Heart left ventricle (tissue), 16 donors: Measurements from ENCODE around the gene KRT75. TPM values are rescaled to one million over a fixed set of nuclear protein-coding genes. Genes with fewer than 3 reads are reported as not detected.

Experiments
- ATAC-seq, 4 donors: fragments of 200-7000 bp; cut with Tn5 transposase; one replicate each; pipeline ENCODE4 v1.9.1; 2020 to 2022; ENCODE audit warnings: moderate library complexity in 4 of 4, mild to moderate bottlenecking in 3 of 4, moderate number of reproducible peaks in 1 of 4
- DNase-seq, 5 donors: peaks; one replicate each; pipeline ENCODE4 v3.0.0-alpha.2; 2020
- H3K27ac ChIP-seq, 12 donors: fragments of 200-600 bp; sonication (generic) in 4 of 12; one replicate each; pipeline versions ENCODE4 v1.5.0 to v1.8.0; 2016 to 2022; ENCODE audit warnings: mild to moderate bottlenecking in 2 of 12
- H3K27me3 ChIP-seq, 9 donors: fragments of 200-600 bp; sonication (generic) in 2 of 9; one replicate each; pipeline versions ENCODE4 v1.5.1 to v1.8.0; 2016 to 2022; ENCODE audit warnings: mild to moderate bottlenecking in 3 of 9
- H3K36me3 ChIP-seq, 9 donors: fragments of 200-600 bp; sonication (generic) in 2 of 9; one replicate each; pipeline versions ENCODE4 v1.5.0 to v1.8.0; 2018 to 2022; ENCODE audit warnings: mild to moderate bottlenecking in 2 of 9
- H3K4me1 ChIP-seq, 12 donors: fragments of 200-600 bp; sonication (generic) in 4 of 12; one replicate each; pipeline versions ENCODE4 v1.5.0 to v1.8.0; 2016 to 2022; ENCODE audit warnings: mild to moderate bottlenecking in 3 of 12
- H3K4me3 ChIP-seq, 12 donors: fragments of 200-600 bp; sonication (generic) in 4 of 12; one replicate each; pipeline versions ENCODE4 v1.5.0 to v1.8.0; 2017 to 2022; ENCODE audit warnings: mild to moderate bottlenecking in 9 of 12, moderate library complexity in 4 of 12
- H3K9me3 ChIP-seq, 12 donors: fragments of 200-600 bp; sonication (generic) in 4 of 12; one replicate each; pipeline versions ENCODE4 v1.5.0 to v1.8.0; 2016 to 2022; ENCODE audit warnings: mild to moderate bottlenecking in 1 of 12
- CTCF ChIP-seq, 12 donors: fragments of 200-600 bp; sonication (generic) in 4 of 12; IDR thresholded peaks; one replicate each; pipeline versions ENCODE4 v1.5.0 to v1.8.0; 2018 to 2022; ENCODE audit warnings: antibody characterized with exemption in 12 of 12, mild to moderate bottlenecking in 5 of 12
- POLR2A ChIP-seq, 2 donors: fragments of 450-650 bp; IDR thresholded peaks; one replicate each; pipeline ENCODE4 v1.6.1; 2017; ENCODE audit warnings: antibody characterized with exemption in 2 of 2, mild to moderate bottlenecking in 2 of 2, moderate library complexity in 2 of 2
- WGBS, 4 donors: extraction: QIAGEN DNeasy Blood & Tissue Kit in 2 of 4; methylation state at CpG; one replicate each; pipeline versions ENCODE4 v1.1.5 to v1.1.7; 2013 to 2018; 5-methylcytosine and 5-hydroxymethylcytosine counted together
- intact Hi-C, 10 donors: fragments of 100-400 bp; cut with DNase I; formaldehyde crosslinking; loops; one replicate each; pipeline versions ENCODE4 v1.11.1 to v1.14.2; 2022
- polyA plus RNA-seq, 2 donors: library from polyadenylated mRNA; stranded (reverse); fragments of 200-250 nt; gene quantifications; one replicate each; pipeline ENCODE4 v1.2.3, GENCODE V29; 2013
- total RNA-seq, 9 donors: library from RNA; depleted of rRNA in 2 of 9; stranded (reverse); fragments of >200 nt in 2 of 9; fragmentation: NEBNext Ultra II Directional in 3 of 9; extraction: Animal tissue kit (Norgen Biotek cat#: 25700) in 3 of 9; gene quantifications; one replicate each; pipeline versions ENCODE4 v1.1.0 to v1.2.4, GENCODE V29; 2016 to 2023
- donor health status: ischemic (EF 13 %, LVEDD 7.1; RV severe dilation, severe dysfunction).
- donor health status: healthy with polysubstance abuse.
- donor health status: DM: no; HTN: yes; CAD: no.
- donor health status: DM: no; HTN: no; CAD: no.
- donor health status: ischemic (EF 25% LVEDD 6.9; RV normal size, moderate dysfunction).
- donor health status: ischemic (EF 25% LVEDD 5.7; RV mildly dilated, moderate dysfunction).
- donor health status: healthy.
- donor health status: DM: yes; HTN: yes; CAD: no.
- donor health status: ischemic (EF 35%, LVEDD 5.7; RV mildly dilated, moderate dysfunction).
- donor health status: nonischemic (EF 11% LVEDD 7.7; RV severe dilation, severe dysfunction).
- donor health status: DM: yes; HTN: yes; CAD: no.
- donor health status: PGD.
- donor health status: ischemic (EF 29% LVEDD 5.4; RV normal size, mild dysfunction).
- donor health status: nonischemic (EF 23%, LVEDD 6.1; RV moderate dilation, normal function).

KRT75 gene
- total and polyA plus RNA-seq, 11 donors, result not detected

- Histone ChIP-seq H3K4me3 (no peak overlapping the region), H3K36me3 (no peaks in the 10 kb centered on the region), H3K9me3 (no peaks in the 10 kb centered on the region), H3K4me1 (peaks cover 0 to 14% (median 0%) of the 10 kb centered on the region in 12 donors), H3K27me3 (peaks cover 0 to 3% (median 0%) of the 10 kb centered on the region in 9 donors), H3K27ac (no peak overlapping the region)
- intact Hi-C loops, result loop anchor here in 2 of 10 donors (5.0 kb wide), 1 partner anchor 116 kb away; no protein-coding TSS in a partner anchor
- DNase-seq (no peak), ATAC-seq (peak in 3 of 4 donors; percentile 5 to 30 (median 8))
- WGBS, 4 donors, result 59 to 67% (median 64%) methylated on average over 9 to 11 of the region's 11 CpGs
- no peak for TF ChIP-seq POLR2A (IDR thresholded peaks at IDR 0.05)
- peak in 11 of 12 donors; percentile 22 to 45 (median 36) for TF ChIP-seq CTCF (IDR thresholded peaks at IDR 0.05)
These were observed 43.2 kb downstream of the KRT75 start for GRCh38 chr12:52390739-52391617.

DNA sequence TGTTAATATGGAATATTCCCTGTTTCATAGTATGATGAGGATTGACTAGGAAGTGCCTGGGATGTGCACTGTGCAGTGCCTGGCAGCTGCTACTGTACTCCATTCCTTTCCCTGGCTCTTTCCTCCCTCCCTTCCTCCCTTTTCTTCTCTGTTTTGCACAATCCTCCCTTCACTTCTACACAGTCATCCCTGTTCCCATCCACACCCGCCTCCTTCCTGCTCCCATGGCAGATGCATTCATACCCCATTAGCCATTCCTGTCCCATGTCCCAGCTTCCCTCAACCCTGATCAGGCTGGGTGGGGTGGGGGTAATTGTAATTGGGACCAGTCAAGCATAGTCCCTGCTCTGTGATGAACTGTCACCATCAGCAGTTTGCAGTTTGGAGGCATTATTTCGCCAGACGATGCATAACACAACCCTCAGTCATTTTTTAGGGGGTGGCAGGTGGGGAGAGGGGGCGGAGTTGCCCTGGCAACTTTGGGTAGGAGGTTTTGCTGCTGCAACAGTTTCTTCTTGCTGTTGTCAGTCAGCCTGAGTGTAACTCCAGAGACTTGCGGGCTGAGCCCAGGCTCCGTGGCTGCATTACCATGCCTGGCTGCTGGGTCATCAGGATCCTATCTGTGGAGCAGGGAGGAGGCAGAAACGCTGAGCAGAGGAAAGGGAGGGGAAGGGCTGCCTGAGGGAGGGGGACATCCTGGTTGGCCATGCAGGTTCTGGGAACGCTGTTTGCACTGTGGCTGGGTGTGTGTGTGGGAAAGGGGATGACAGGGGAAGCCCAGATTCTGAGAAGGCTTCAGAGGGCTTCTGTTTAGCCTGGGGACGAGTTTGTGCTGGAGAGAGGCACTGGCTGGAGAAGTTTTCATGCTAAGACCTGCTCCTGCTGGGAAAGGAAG, 44.6 kb downstream of the KRT75 start:
- H3K27ac ChIP-seq, result no peak overlapping the region
- TF ChIP-seq CTCF (IDR thresholded peaks at IDR 0.05), result no peak
- TF ChIP-seq POLR2A (IDR thresholded peaks at IDR 0.05), result no peak
- ATAC-seq, result peak in 1 of 4 donors; percentile 20
- H3K4me3 ChIP-seq, result no peak overlapping the region
- H3K4me1 ChIP-seq, result peaks cover 0 to 14% (median 0%) of the 10 kb centered on the region in 12 donors
- H3K36me3 ChIP-seq, result no peaks in the 10 kb centered on the region
- WGBS, 4 donors, result 45 to 61% (median 51%) methylated on average over 9 of the region's 9 CpGs
- no peak for DNase-seq
- H3K27me3 ChIP-seq, result no peaks in the 10 kb centered on the region
- no peaks in the 10 kb centered on the region for H3K9me3 ChIP-seq
- intact Hi-C loops, result loop anchor here in 3 of 10 donors (5.0 to 10.0 kb wide), 2 partner anchors 115 to 118 kb away; no protein-coding TSS in a partner anchor

- H3K4me1 ChIP-seq, result peaks cover 0 to 14% (median 0%) of the 10 kb centered on the region in 12 donors
- WGBS, 4 donors, result 85 to 91% (median 88%) methylated on average over 2 of the region's 2 CpGs
- DNase-seq, result no peak
- intact Hi-C loops, result loop anchor here in 1 of 10 donors (10.0 kb wide), 1 partner anchor 117 kb away; no protein-coding TSS in a partner anchor
- H3K9me3 ChIP-seq, result no peaks in the 10 kb centered on the region
- no peaks in the 10 kb centered on the region for H3K27me3 ChIP-seq
- no peak overlapping the region for H3K4me3 ChIP-seq
- H3K36me3 ChIP-seq, result no peaks in the 10 kb centered on the region
- TF ChIP-seq POLR2A (IDR thresholded peaks at IDR 0.05) (no peak), CTCF (IDR thresholded peaks at IDR 0.05) (no peak)
- no peak for ATAC-seq
- no peak overlapping the region for H3K27ac ChIP-seq
These were observed 46.3 kb downstream of the KRT75 start for GRCh38 chr12:52387859-52388258.
